Lower lobe of right lung (tissue), 2 donors: Measurements from ENCODE around the gene STOML2. TPM values are rescaled to one million over a fixed set of nuclear protein-coding genes. Genes with fewer than 3 reads are reported as not detected.

Source experiments
- ATAC-seq, 2 donors: fragments of 200-7000 bp; cut with Tn5 transposase; one replicate each; pipeline ENCODE4 v1.9.1; 2020 to 2022; ENCODE audit warnings: mild to moderate bottlenecking in 2 of 2, moderate library complexity in 2 of 2
- DNase-seq: peaks from one replicate; pipeline ENCODE4 v3.0.0-alpha.2; 2020
- H3K27ac ChIP-seq: fragments of 200-600 bp; one replicate; pipeline ENCODE4 v1.8.0; 2022
- H3K27me3 ChIP-seq: fragments of 200-600 bp; one replicate; pipeline ENCODE4 v1.8.0; 2022; ENCODE audit warnings: low read depth
- H3K36me3 ChIP-seq: fragments of 200-600 bp; one replicate; pipeline ENCODE4 v1.8.0; 2022; ENCODE audit warnings: mild to moderate bottlenecking
- H3K4me1 ChIP-seq: fragments of 200-600 bp; one replicate; pipeline ENCODE4 v1.8.0; 2022
- H3K4me3 ChIP-seq: fragments of 200-600 bp; one replicate; pipeline ENCODE4 v1.8.0; 2022; ENCODE audit warnings: mild to moderate bottlenecking
- H3K9me3 ChIP-seq: fragments of 200-600 bp; one replicate; pipeline ENCODE4 v1.8.0; 2022
- CTCF ChIP-seq: fragments of 200-600 bp; IDR thresholded peaks from one replicate; pipeline ENCODE4 v1.8.0; 2022; ENCODE audit warnings: antibody characterized with exemption, mild to moderate bottlenecking
- intact Hi-C: fragments of 100-400 bp; cut with DNase I; formaldehyde crosslinking; loops from one replicate; pipeline ENCODE4 v1.11.0; 2022
- total RNA-seq: library from RNA; stranded (reverse); fragmentation: NEBNext Ultra II Directional; extraction: Animal tissue kit (Norgen Biotek cat#: 25700); gene quantifications from one replicate; pipeline ENCODE4 v1.2.1, GENCODE V29; 2021
- donor health status: DM: no; HTN: yes; CAD: no; lungs with severe emphysema.

The STOML2 gene
- total RNA-seq, 1 donor from 2014 or later = 59.0 TPM

- Histone ChIP-seq H3K36me3 (peaks cover 34% of the 10 kb centered on the region), H3K27ac (peak overlapping the region; percentile 88), H3K4me3 (peak overlapping the region; percentile 80), H3K9me3 (no peaks in the 10 kb centered on the region), H3K27me3 (no peaks in the 10 kb centered on the region), H3K4me1 (peaks cover 59% of the 10 kb centered on the region)
- ATAC-seq (no peak), DNase-seq (no peak)
- intact Hi-C loops = no loop called here
- no peak for TF ChIP-seq CTCF
These were observed 7.4 kb upstream of the STOML2 start for GRCh38 chr9:35110327-35110761.

GRCh38 chr9:35108946-35109575 lies 6.1 kb upstream of the STOML2 start:
- H3K27me3 ChIP-seq = no peaks in the 10 kb centered on the region
- H3K27ac ChIP-seq = no peak overlapping the region
- DNase-seq (no peak), ATAC-seq (no peak)
- no peaks in the 10 kb centered on the region for H3K9me3 ChIP-seq
- intact Hi-C loops = no loop called here
- no peak for TF ChIP-seq CTCF
- peaks cover 47% of the 10 kb centered on the region for H3K36me3 ChIP-seq
- H3K4me1 ChIP-seq = peaks cover 48% of the 10 kb centered on the region
- no peak overlapping the region for H3K4me3 ChIP-seq

DNA sequence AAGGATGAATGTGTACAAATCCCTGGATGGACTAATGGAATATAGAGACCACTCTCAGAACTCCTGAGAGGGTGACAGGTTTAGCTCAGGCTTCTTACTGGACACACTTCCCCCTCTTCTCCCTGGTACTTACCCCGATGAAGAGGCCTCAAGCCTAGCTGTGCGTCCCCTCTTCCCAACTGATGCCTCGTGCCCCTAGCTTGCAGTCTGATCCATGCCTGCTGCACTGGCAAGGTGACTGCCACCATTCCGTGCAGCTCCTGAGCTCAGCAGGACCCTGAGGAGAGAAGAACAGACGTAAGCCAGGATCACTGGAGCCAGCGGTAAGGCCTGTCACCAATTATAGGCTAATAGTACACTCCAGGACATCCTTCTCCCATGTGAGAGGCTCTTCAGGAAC lies 5.5 kb upstream of the STOML2 start:
- Histone ChIP-seq H3K4me1 (peaks cover 46% of the 10 kb centered on the region), H3K27me3 (no peaks in the 10 kb centered on the region), H3K4me3 (no peak overlapping the region), H3K27ac (no peak overlapping the region), H3K9me3 (no peaks in the 10 kb centered on the region), H3K36me3 (peaks cover 47% of the 10 kb centered on the region)
- intact Hi-C loops = no loop called here
- TF ChIP-seq CTCF = no peak
- DNase-seq = no peak
- no peak for ATAC-seq

DNA sequence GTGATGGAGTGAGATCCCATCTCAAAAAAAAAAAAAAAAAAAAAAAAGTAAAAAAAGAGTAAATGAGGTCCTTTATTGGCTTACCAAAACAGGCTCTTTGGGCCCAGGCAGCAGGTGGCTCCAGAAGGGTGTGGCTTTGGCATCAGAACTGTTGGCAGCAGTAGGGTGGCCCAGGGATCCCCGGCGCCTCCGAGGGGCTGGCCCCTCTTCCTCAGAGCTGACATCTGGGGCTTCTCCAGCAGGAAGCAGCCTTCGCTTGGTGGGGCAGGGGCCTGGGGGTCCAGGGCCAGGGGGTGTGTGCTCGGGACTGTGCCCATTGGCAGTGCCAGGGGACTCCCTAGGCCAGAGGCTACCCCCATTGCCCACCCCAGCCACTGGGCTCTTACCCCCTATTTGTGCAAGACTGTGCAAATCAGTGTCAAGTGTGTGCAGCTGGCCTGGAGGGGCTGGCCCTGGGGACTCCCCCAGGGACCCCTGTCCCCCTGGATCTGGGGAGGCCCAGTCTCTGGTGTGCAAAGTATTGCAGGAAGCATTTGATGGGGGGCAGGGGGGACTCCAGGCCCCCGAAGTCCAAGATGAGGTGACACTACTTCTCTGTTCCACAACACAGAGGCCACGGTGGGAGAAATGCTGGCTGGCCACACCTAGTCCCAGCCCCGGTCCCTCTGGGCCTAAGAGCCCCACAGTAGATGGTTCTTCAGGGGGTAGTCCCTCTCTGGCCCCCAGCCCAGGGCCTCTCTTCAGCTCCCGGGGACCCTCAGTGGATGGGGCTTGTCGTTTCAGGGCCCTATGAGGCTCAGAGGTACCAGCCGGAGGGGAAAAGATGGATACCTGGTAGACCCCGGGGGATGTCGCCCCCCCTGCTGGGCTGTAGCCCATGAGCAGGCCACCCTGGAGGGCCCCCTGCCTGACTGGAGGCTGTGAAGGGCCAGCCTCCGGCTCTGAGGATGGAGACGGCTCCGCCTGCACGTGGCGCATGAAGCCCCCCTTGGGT lies 4.7 kb upstream of the STOML2 start:
- TF ChIP-seq CTCF = no peak
- intact Hi-C loops = no loop called here
- H3K4me1 ChIP-seq = peaks cover 41% of the 10 kb centered on the region

GRCh38 chr9:35106343-35106730 lies 3.4 kb upstream of the STOML2 start:
- no peaks in the 10 kb centered on the region for H3K27me3 ChIP-seq
- H3K36me3 ChIP-seq = peaks cover 47% of the 10 kb centered on the region
- ATAC-seq = no peak
- intact Hi-C loops = no loop called here
- peaks cover 42% of the 10 kb centered on the region for H3K4me1 ChIP-seq
- no peak for TF ChIP-seq CTCF
- no peak overlapping the region for H3K27ac ChIP-seq
- DNase-seq = no peak
- no peak overlapping the region for H3K4me3 ChIP-seq
- no peaks in the 10 kb centered on the region for H3K9me3 ChIP-seq

More for the DNA sequence above, 4.7 kb upstream of the STOML2 start:
- DNase-seq = no peak
- Histone ChIP-seq H3K9me3 (no peaks in the 10 kb centered on the region), H3K4me3 (no peak overlapping the region), H3K27me3 (no peaks in the 10 kb centered on the region), H3K36me3 (peaks cover 47% of the 10 kb centered on the region), H3K27ac (no peak overlapping the region)
- no peak for ATAC-seq
